HCT116 (cell line): ENCODE measurements around the gene NLRP11. TPM values are rescaled to one million over a fixed set of nuclear protein-coding genes. Genes with fewer than 3 reads are reported as not detected.

Experiments
- ATAC-seq: fragments of 200-7000 bp; cut with Tn5 transposase; 2 replicates; pipeline ENCODE4 v1.9.1; 2020; ENCODE audit warnings: mild to moderate bottlenecking, moderate library complexity
- BruUV-seq: library from RNA; stranded (reverse); fragments of 400-500 nt; replicated peaks from 2 replicates; lab custom pipeline; 2021; lab: Mats Ljungman, UMichigan
- CTCF ChIA-PET: fragments of 300-600 bp; sonication (Branson Sonifier 250); formaldehyde crosslinking; loops from one replicate; lab custom pipeline; 2021; ENCODE audit warnings: antibody characterized with exemption; lab: Charles Lee
- POLR2A ChIA-PET: fragments of 300-600, 350-600 bp; sonication (Branson Sonifier 250); formaldehyde crosslinking; loops from one replicate; lab custom pipeline; 2021; ENCODE audit warnings: antibody characterized with exemption; lab: Charles Lee
- RAD21 ChIA-PET, 2 experiments: fragments of 300-600 bp; sonication (Branson Sonifier 250); formaldehyde crosslinking; loops; one replicate each; lab custom pipeline; 2023; ENCODE audit warnings: low total read pairs in 2 of 2; ENCODE audit not compliant: uncharacterized antibody in 2 of 2, unreplicated experiment in 2 of 2, low non-redundant PET in 1 of 2; lab: Charles Lee
- DNase-seq: peaks from one replicate; pipeline ENCODE4 v3.0.0-alpha.2; 2010; ENCODE audit warnings: low read depth, low spot score
- H2AFZ ChIP-seq: fragments of 200-600 bp; shearing (Covaris generic), sonication (generic); 2 replicates; pipeline ENCODE4 v1.6.1; 2017; ENCODE audit warnings: low read depth, mixed run types, mixed read lengths, antibody characterized with exemption, low read length; ENCODE audit not compliant: poor library complexity, severe bottlenecking
- H3K27ac ChIP-seq: 2 replicates; pipeline ENCODE4 v1.5.1; 2012; ENCODE audit warnings: low read depth, low read length
- H3K27me3 ChIP-seq: fragments of 200-600 bp; sonication (generic); 2 replicates; pipeline ENCODE4 v1.6.1; 2016; ENCODE audit warnings: mixed run types, low read length, mixed read lengths; ENCODE audit not compliant: insufficient read depth
- H3K36me3 ChIP-seq, 2 experiments: fragments of 200-500 bp in 1 of 2; fragments of 200-600 bp in 1 of 2; sonication (Bioruptor generic) in 1 of 2; sonication (generic) in 1 of 2; 2 replicates each; pipeline versions ENCODE4 v1.5.1 to v1.6.1; 2014 to 2016; ENCODE audit warnings: low read length in 2 of 2, inconsistent platforms in 1 of 2, mixed read lengths in 1 of 2, mixed run types in 1 of 2; ENCODE audit not compliant: insufficient read depth in 2 of 2, control insufficient read depth in 1 of 2
- H3K4me1 ChIP-seq, 2 experiments: fragments of 200-600 bp in 1 of 2; sonication (generic) in 1 of 2; 2 replicates each; pipeline versions ENCODE4 v1.5.1 to v1.6.1; 2012 to 2017; ENCODE audit warnings: low read length in 2 of 2, inconsistent platforms in 1 of 2, mild to moderate bottlenecking in 1 of 2, mixed read lengths in 1 of 2, mixed run types in 1 of 2, moderate library complexity in 1 of 2; ENCODE audit not compliant: insufficient read depth in 2 of 2, control insufficient read depth in 1 of 2
- H3K4me2 ChIP-seq: fragments of 200-600 bp; sonication (generic); 2 replicates; pipeline ENCODE4 v1.6.1; 2017; ENCODE audit warnings: mixed run types, low read length, mixed read lengths
- H3K4me3 ChIP-seq, 2 experiments: fragments of 200-600 bp in 1 of 2; sonication (generic) in 1 of 2; replicated peaks in 1 of 2; 2 replicates each; pipeline ENCODE4 v1.5.1; 2011 to 2016; ENCODE audit warnings: low read length in 2 of 2, control low read depth in 1 of 2, low read depth in 1 of 2, mild to moderate bottlenecking in 1 of 2, mixed read lengths in 1 of 2, mixed run types in 1 of 2
- H3K79me2 ChIP-seq: fragments of 200-600 bp; sonication (generic); 2 replicates; pipeline ENCODE4 v1.6.1; 2017; ENCODE audit warnings: mild to moderate bottlenecking, mixed run types, low read length, moderate library complexity, mixed read lengths; ENCODE audit not compliant: insufficient read depth
- H3K9ac ChIP-seq: fragments of 200-600 bp; sonication (generic); 2 replicates; pipeline ENCODE4 v1.6.1; 2016; ENCODE audit warnings: low read length, mixed read lengths
- H3K9me2 ChIP-seq: fragments of 200-600 bp; sonication (generic), shearing (Covaris generic); 2 replicates; pipeline ENCODE4 v1.6.1; 2017; ENCODE audit warnings: mixed run types, mild to moderate bottlenecking, moderate library complexity; ENCODE audit not compliant: insufficient read depth
- H3K9me3 ChIP-seq, 2 experiments: fragments of 200-500 bp in 1 of 2; fragments of 200-600 bp in 1 of 2; sonication (Bioruptor generic) in 1 of 2; sonication (generic) in 1 of 2; 2 replicates each; pipeline ENCODE4 v1.6.1; 2014 to 2017; ENCODE audit warnings: low read length in 2 of 2, mixed read lengths in 2 of 2, inconsistent platforms in 1 of 2, low read depth in 1 of 2, mild to moderate bottlenecking in 1 of 2, mixed run types in 1 of 2, moderate library complexity in 1 of 2; ENCODE audit not compliant: control insufficient read depth in 1 of 2, insufficient read depth in 1 of 2
- H4K20me1 ChIP-seq: fragments of 200-600 bp; sonication (generic), shearing (Covaris generic); 2 replicates; pipeline ENCODE4 v1.6.1; 2017; ENCODE audit warnings: mixed run types, mild to moderate bottlenecking, moderate library complexity; ENCODE audit not compliant: insufficient read depth
- CBX3 ChIP-seq: IDR thresholded peaks from 2 replicates; pipeline ENCODE4 v1.6.1; 2012; ENCODE audit warnings: low read depth
- EGR1 ChIP-seq: IDR thresholded peaks from 2 replicates; pipeline ENCODE4 v1.6.1; 2012; ENCODE audit warnings: low read depth
- ELF1 ChIP-seq: IDR thresholded peaks from 2 replicates; pipeline ENCODE4 v1.6.1; 2012; ENCODE audit warnings: low read depth, borderline replicate concordance
- FOSL1 ChIP-seq: IDR thresholded peaks from 2 replicates; pipeline ENCODE4 v1.6.1; 2012; ENCODE audit warnings: low read depth
- POLR2AphosphoS5 ChIP-seq: IDR thresholded peaks from 2 replicates; pipeline ENCODE4 v1.6.1; 2011; ENCODE audit warnings: mild to moderate bottlenecking, low read depth, low read length, moderate library complexity
- SP1 ChIP-seq: IDR thresholded peaks from 2 replicates; pipeline ENCODE4 v1.6.1; 2012; ENCODE audit warnings: low read depth
- ZFX ChIP-seq: fragments of 450-650 bp; IDR thresholded peaks from 2 replicates; pipeline ENCODE4 v1.6.1; 2017
- intact Hi-C: fragments of 100-400 bp; cut with micrococcal nuclease; formaldehyde crosslinking; loops from 2 replicates; pipeline ENCODE4 v1.10.0; 2022
- total RNA-seq: library from RNA; stranded (reverse); gene quantifications from one replicate; pipeline ENCODE4 v1.2.1, GENCODE V29; 2021; ENCODE audit not compliant: unreplicated experiment
- TF ChIP-seq, protein P1 (sequence below): IDR thresholded peaks from 2 replicates; pipeline ENCODE4 v1.6.1; 2011; ENCODE audit warnings: mild to moderate bottlenecking, low read length, moderate library complexity; ENCODE audit not compliant: insufficient replicate concordance; ENCODE audit errors: extremely low read depth
- TF ChIP-seq, protein P2 (sequence below): IDR thresholded peaks from 2 replicates; pipeline ENCODE4 v1.6.1; 2012

The NLRP11 gene
- total RNA-seq, 1 experiment from 2014 or later, result 0.86 TPM

DNA sequence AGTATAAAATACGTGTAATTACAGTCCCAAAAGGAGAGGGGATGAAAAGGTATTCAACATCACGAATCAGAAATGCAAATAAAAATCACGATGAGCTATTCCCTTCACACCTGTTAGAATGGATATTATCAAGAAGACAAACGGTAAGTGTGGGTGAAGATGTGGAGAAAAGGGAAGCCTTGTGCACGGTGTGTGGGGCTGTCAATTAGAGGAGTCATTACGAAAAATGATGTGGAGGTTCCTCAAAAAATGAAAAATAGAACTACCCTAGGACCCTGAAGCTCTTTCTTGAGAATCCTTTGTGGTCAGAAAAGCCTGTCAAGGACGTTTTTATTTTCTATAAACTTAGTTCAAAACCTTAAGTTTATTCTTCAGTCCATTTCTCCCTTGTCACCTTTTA is 19.4 kb downstream of the NLRP11 start:
- Histone ChIP-seq H3K27me3 (no peaks in the 10 kb centered on the region), H3K9ac (no peak overlapping the region), H3K9me2 (no peaks in the 10 kb centered on the region), H3K79me2 (no peaks in the 10 kb centered on the region), H3K4me1 (peaks cover 0 to 7% of the 10 kb centered on the region in 2 experiments; a peak in 2 of 4 replicates), H4K20me1 (no peaks in the 10 kb centered on the region), H3K9me3 (no peaks in the 10 kb centered on the region), H3K36me3 (no peaks in the 10 kb centered on the region), H3K27ac (no peak overlapping the region), H3K4me2 (no peak overlapping the region), H3K4me3 (no peak overlapping the region), H2AFZ (no peak overlapping the region)
- TF ChIP-seq FOSL1 (no peak), ZFX (no peak), EGR1 (no peak), SP1 (no peak), CBX3 (no peak), POLR2AphosphoS5 (no peak), ELF1 (no peak)
- TF ChIP-seq, protein P1, sequence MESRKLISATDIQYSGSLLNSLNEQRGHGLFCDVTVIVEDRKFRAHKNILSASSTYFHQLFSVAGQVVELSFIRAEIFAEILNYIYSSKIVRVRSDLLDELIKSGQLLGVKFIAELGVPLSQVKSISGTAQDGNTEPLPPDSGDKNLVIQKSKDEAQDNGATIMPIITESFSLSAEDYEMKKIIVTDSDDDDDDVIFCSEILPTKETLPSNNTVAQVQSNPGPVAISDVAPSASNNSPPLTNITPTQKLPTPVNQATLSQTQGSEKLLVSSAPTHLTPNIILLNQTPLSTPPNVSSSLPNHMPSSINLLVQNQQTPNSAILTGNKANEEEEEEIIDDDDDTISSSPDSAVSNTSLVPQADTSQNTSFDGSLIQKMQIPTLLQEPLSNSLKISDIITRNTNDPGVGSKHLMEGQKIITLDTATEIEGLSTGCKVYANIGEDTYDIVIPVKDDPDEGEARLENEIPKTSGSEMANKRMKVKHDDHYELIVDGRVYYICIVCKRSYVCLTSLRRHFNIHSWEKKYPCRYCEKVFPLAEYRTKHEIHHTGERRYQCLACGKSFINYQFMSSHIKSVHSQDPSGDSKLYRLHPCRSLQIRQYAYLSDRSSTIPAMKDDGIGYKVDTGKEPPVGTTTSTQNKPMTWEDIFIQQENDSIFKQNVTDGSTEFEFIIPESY, result no peak
- TF ChIP-seq, protein P2, sequence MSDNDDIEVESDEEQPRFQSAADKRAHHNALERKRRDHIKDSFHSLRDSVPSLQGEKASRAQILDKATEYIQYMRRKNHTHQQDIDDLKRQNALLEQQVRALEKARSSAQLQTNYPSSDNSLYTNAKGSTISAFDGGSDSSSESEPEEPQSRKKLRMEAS, result no peak
- ChIA-PET RAD21 (no interaction called here), CTCF (interaction anchor here (1.0 to 1.7 kb wide), 3 partner anchors 35 to 141 kb away, joined by 3 to 4 read pairs (median 3); no protein-coding TSS in a partner anchor), POLR2A (no interaction called here)
- intact Hi-C loops, result loop anchor here (5.0 kb wide), 1 partner anchor 180 kb away; no protein-coding TSS in a partner anchor
- ATAC-seq, result no peak
- no TSS peak for BruUV-seq
- DNase-seq, result no peak
